ENCODE data around the gene ATXN7L1.

DNA sequence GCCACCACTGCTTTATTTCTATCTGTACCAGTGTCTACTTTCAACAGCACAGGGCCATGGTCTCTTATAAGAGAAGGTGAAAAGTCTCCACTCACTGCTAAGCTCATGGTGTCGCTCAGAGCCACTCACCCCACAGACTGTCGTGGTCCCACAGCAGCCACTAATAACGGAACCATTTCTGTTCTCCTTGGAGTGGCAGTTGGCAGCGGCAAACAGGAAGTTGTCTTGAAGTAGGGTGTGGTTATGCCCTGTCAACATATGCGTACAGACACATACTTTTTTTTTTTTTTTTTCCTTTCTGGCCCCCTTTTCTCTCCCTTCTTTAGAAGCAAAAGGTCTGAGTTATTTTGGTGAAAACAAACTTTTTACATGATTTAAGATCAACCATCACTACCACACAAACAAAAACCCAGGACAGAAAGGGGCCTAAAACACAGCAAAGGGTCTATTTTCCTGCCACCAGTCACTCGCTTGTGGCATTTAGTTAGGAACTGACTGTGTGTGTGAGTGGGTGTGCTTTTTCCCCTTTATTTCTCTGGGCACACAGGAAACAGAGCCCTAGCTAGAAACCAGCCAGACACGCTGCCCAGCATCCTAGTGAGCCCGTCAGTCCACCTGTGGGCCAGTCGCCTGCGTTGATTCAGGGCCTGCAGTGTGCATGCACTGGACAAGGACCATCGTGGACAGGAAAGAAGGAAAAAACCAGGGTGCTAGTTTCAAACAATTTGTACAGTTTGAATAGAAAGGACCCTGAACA is 198.4 kb downstream of the ATXN7L1 start:
- TF ChIP-seq CTCF (IDR thresholded peaks at IDR 0.05), result no peak
- TF ChIP-seq POLR2A (IDR thresholded peaks at IDR 0.05), result no peak

Data from prostate gland (tissue), 2 donors.